Cortex of kidney (tissue), 1 donor: ENCODE data around the gene FOXP4.

Experiments used
- DNase-seq: peaks from one replicate; lab custom pipeline; 2025; lab: John Stamatoyannopoulos, UW

The FOXP4 gene

DNA sequence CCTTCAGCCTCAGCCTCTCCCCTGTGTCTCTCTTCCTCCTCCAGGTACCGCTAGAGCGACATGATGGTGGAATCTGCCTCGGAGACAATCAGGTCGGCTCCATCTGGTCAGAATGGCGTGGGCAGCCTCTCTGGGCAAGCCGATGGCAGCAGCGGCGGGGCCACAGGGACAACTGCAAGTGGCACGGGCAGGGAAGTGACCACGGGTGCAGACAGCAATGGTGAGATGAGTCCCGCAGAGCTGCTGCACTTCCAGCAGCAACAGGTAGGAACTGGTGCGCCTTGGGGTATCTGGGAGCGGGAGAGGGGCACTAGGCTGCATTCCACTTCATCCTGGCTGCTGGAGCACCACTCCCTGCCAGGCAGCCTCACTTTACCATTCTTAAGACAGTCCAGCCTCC, 19.5 kb downstream of the FOXP4 start:
- no peak for DNase-seq

DNA sequence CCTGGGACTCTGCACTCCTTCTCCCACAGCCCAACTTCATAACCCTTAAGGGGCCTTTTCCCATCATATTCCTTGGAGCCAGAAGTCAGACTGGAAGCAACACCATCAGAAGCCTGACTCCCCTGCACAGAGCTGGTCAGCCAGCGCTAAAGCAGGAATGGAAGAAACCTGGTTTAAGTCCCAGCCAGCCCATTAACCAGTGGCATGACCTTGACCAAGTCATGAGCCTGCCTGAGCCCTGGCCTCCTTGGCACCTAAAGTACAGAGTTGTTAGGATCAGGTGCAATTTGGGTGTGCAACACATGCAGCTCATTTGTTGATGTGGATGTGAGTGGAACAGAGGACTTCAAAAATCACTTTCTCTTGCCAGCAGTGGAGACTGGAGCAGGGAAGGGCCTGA, 20.8 kb downstream of the FOXP4 start:
- no peak for DNase-seq

DNA sequence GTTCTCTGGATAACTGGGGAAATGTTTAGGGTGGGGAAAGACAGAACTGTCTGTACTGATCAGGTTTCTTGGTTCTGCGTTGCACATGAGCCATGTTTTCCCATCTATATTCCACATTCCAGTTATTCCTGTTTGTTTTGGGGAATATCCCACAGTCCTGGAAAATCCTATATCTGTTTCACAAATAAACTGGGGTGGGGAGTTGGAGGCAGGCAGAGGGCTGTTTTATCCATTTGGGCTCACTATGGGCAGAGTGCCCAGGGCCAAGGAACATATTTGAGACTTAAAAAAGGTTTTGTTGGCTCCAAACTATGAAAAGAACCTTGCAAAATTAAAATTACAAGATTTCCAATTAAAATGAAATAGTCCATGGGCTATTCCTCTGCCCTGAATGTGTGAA, 21.5 kb downstream of the FOXP4 start:
- no peak for DNase-seq

GRCh38 chr6:41568202-41568584, 22.0 kb downstream of the FOXP4 start:
- no peak for DNase-seq

DNA sequence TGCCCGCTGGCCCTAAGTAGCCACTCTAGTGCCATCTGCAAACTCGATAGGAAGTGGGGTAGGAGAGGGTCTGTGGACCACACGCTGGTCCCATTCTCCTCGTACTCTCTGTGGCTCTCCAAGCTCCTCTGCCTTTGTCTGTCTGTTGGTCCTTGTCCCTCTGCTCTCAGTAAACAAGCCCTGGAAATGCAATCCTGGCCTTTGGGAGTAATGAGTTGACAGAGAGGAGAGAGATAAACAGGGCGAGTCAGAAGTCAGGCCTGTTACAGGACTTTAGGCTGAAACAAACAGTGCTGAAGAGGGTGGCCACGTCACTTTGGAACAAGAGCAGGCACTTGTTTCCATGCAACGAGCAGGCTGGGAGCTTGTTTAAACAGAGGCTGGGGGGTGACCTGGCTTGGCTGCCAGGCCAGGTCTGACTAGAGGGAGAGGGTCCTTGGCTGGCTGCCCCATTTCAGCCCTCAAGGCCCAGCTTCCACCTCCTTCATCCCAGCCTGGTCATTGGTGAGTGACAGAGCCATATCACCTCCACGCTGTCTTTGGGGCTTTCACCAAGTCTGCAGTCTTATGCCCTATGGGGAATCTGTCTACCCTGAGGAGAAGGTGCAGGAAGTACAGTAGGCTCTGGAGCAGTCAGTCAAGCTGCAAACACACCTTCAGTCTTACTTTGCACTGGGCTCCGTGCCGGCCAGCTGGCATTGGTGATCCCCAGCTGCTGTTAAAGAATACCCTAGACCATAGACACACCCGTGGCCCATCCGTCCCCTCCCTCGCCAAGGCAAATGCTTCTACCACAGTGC, 22.6 kb downstream of the FOXP4 start:
- DNase-seq: no peak

DNA sequence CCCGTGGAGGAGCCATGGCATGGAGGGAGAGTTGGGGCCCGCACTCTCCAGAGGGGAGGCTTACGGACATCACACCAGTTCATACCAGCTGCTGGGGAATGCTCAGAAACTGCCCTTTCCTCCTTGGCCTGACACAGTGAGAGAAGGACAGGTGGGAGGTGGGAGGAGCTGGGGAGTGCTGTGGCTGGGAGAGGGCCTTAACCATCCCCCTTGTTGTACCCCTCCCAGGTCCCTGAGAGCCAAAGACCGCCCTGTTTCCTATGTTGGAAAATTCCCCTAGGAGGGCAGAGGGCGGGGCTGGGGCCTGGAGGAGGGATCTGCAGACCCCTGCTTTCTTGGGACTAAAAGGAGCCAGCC, 24.1 kb downstream of the FOXP4 start:
- DNase-seq: no peak

GRCh38 chr6:41571021-41571780, 25.0 kb downstream of the FOXP4 start:
- no peak for DNase-seq

DNA sequence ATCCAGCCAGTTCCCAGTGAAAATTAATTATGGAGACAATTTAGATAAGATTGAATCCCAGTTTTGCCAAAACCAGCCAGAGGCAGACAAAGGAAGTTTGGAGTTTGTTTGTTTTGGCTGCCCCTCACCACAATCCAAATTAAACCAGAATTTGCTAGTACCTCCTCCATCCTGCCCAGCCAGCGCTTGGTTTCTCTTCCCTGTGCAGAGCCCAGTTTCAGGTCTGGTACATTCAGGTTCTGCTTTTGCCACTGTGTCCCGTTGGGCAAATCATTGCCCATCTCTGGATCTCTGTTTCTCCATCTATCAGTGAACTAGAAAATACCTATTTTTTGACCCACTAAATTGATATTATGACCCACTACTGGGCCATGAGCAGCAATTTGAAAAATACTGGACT, 26.4 kb downstream of the FOXP4 start:
- no peak for DNase-seq

DNA sequence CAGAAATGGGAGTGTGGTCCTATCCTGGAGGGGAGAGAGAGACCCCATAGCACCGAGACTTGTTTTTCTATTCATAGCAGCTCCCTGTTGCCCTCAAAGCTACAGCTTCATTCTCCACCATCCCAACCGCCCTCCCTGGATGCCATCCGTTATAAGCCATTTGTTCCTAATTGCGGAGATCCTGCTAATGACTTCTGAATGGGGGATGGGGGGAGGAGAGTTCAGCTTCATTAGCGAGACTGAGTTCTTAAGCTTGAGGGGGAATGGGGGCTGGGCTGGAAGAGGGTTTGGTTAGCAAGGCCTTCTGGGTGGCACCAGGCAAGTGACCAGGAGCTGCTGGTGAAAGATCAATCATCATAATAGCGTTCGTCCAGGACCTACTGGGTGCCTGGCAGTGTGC, 27.1 kb downstream of the FOXP4 start:
- no peak for DNase-seq

DNA sequence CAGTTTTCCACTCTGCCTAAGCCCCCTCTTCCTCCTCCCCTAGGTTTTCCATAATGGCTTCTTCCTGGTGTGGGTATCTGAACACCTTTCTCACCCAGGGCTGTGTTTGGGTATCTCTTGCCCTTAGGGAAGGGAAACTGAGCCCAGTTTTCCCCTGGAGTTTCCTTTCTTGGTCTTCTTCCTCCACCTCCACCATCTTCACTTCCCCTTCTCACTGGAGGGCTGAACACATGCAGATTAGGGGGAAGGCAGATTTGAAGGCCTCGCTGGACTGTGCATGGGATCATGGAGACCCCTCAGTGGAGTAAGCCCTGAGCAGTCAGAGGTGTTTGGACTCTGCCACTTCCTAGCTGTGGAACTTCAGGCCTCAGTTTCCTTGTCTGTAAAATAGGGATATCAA, 27.8 kb downstream of the FOXP4 start:
- no peak for DNase-seq

DNA sequence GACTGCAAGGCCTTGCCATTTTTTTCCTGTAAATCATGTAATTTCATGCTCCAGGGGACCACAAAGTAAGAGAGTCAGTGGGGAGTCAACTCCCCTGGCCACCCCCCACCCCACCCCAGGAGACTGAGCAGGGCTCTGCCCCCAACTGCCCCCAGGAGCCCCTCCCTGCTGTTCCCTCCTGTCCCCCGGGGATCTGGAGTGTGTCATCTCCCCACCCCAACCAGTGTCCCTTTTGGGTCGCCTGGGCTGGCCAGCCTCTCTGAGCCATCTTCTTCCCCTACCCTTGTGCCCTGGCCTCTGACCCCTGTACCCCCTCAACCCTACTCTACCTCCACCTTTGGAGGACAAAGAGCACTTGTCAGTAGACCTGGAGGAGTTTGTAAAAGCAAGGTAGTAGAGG, 29.4 kb downstream of the FOXP4 start:
- no peak for DNase-seq

DNA sequence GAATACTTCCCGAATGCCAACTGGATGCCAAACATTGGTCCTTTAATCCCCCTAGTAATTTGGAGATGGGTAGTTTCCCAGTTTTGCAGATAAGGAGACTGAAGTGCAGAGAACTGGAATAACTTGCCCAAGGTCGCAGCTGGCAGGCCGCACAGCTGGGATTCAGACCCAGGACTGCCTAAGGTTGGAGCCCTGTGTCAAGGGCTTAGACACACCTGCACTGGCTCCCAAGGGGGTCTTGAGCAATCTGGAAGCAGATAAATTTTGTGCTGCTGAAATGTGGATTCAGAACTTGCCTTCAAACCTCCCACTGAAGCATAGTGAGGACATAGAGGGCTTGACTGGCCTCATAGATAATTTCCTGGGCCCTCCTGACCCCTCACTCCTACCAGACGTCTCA, 30.5 kb downstream of the FOXP4 start:
- DNase-seq: no peak

GRCh38 chr6:41577356-41578216, 31.4 kb downstream of the FOXP4 start:
- DNase-seq: no peak

DNA sequence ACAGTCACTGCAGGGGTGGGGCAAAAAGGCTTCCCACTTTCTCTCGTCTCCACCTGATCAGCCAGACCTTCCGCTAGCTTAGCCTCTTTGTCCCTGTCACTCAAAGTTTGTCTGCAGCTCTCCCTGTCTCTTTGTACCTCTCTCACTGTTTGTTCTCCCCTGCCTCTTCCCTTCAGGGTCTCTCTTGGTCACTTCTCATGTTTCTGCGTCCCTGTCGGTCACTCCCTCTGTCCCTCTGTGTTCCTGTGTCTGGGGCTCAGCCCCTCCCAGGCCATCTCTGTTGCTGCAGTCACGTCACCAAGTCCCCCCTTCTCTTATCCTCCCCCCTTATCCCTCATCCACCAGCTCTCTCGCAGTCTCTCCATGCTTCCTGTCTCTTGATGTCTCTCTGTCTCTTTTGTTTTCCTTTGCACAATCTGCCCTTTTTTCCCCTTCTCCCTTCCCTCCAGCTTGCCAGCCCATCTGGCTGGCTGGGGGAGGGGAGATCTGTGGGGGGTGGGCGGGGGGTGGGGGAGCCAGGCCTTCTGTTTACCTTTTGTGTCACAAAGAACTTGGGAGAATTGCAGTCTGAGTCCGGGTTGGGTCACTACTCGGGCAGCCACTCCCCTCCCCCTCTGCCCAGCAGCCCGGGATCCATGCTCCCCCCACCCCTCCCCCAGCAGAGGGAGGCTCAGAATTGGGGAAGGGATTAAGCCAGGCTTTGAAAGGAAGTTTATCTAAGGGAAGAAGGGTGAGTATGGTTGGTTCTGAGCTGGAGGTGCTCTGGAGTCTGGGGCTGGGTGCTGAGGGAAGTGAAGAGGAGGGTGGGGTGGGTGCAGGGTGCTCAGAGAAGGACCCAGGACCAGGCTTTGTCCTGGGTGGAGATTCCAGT, 32.3 kb downstream of the FOXP4 start:
- DNase-seq: no peak

DNA sequence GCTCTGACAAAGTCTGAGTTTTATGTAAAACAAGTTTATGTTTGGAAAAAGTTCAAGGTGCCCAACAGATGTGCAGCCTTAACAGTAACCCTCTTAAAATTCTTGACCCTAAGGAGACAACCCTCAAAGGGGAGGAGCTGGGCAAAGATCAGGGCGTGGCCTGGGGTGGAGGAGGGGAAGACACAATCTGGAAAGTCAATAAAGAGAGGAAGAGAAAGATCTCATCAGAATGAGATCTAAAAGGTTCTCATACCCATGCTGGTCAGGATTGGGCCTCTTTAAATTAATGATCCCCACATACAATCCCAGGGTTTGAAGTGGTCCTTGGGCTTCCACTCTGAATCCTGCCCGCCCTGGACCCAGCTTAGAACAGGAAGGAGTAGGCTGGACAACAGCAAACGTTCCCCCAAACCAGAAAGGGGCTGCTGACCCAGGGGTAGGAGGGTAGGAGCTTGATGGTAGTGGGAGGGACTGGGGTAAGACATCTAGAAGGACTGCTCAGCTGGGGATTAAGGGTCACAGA, 33.0 kb downstream of the FOXP4 start:
- DNase-seq: no peak

DNA sequence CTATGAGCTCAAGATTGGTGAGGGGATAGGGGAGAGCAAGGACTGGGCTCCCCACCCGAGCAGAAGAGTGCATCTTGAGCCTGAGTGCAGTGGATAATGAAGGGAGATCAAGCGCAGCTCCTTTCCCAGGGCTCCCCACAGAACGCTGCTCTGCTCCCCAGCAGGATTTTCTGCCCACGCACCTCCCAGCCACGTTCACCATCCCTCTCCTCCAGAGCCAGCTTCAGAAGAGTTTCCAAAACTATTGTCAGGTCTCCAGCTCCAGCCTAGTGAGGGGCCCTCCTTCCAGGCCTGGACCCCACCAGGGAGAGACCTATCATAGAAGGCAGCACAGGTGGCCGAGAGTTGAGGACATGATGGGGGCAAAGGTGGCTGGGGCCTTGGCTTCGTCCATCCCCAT, 34.5 kb downstream of the FOXP4 start:
- DNase-seq: no peak

DNA sequence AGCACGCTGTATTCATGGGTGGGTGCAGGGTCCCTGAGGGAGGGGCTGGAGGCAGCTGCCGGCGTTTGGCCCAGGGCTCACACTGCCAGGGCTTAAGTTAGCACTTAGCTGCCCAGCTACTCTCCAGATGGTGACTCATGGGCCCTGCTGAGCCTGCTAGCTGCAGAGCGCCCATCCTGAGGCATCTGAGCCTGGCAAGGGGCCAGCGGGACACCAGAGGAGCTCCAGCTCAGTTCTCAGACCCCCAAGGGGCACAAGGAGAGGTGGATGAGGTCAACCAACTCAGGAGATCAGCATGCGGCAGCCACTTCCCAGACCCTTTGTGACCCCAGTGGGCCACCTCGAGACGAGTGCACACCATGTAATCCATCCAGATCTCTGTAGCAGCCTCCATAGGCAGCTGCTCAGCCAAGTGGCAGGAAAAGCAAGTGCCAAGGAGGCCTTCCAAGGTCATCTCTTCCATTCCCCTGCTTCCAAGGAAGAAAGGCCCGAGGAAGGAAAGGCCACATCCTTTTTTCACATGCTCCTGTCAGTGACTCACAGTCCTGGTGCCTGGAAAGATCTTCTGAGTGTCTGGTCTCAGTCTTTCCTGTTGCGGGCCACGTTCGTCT, 35.3 kb downstream of the FOXP4 start:
- no peak for DNase-seq

- DNase-seq: no peak
These were observed 36.4 kb downstream of the FOXP4 start for GRCh38 chr6:41582540-41582939.

- DNase-seq: no peak
These were observed 37.4 kb downstream of the FOXP4 start for GRCh38 chr6:41583565-41583964.

- no peak for DNase-seq
These were observed 38.0 kb downstream of the FOXP4 start for GRCh38 chr6:41584205-41584604.

- no peak for DNase-seq
These were observed 38.6 kb downstream of the FOXP4 start for GRCh38 chr6:41584668-41585205.
